Adrenal gland (tissue), 12 donors: ENCODE data around the gene ZNF598. TPM values are rescaled to one million over a fixed set of nuclear protein-coding genes. Genes with fewer than 3 reads are reported as not detected.
A peak's percentile ranks its signal among the peaks of the same experiment; 100 is the strongest.

Experiments
- DNase-seq, 7 donors: peaks; one replicate each; pipeline ENCODE4 v3.0.0-alpha.2; 2019 to 2020
- H3K27ac ChIP-seq, 5 donors: fragments of 200-600 bp; sonication (generic) in 4 of 5; 1 replicate in 3 of 5; 2 replicates in 2 of 5; pipeline versions ENCODE4 v1.5.1 to v1.8.0; 2016 to 2020; ENCODE audit warnings: mild to moderate bottlenecking in 1 of 5
- H3K27me3 ChIP-seq: fragments of 200-600 bp; 2 replicates; pipeline ENCODE4 v1.8.0; 2021
- H3K36me3 ChIP-seq, 2 donors: fragments of 200-600 bp; replicated peaks in 1 of 2; 1 replicate in 1 of 2; 2 replicates in 1 of 2; pipeline versions ENCODE4 v1.5.1 to v1.8.0; 2018 to 2022
- H3K4me1 ChIP-seq, 2 donors: fragments of 200-600 bp; replicated peaks in 1 of 2; 1 replicate in 1 of 2; 2 replicates in 1 of 2; pipeline versions ENCODE4 v1.5.1 to v1.8.0; 2018 to 2021
- H3K4me3 ChIP-seq, 4 donors: fragments of 200-600 bp; sonication (generic) in 3 of 4; one replicate each; pipeline ENCODE4 v1.5.1; 2016 to 2018
- H3K9me3 ChIP-seq, 3 donors: fragments of 200-600 bp; sonication (generic) in 1 of 3; replicated peaks in 1 of 3; 1 replicate in 2 of 3; 2 replicates in 1 of 3; pipeline versions ENCODE4 v1.5.1 to v1.8.0; 2016 to 2021
- CTCF ChIP-seq, 6 experiments: fragments of 450-650 bp in 4 of 6; fragments of 200-600 bp in 2 of 6; sonication (generic) in 1 of 6; IDR thresholded peaks; 1 replicate in 5 of 6; 2 replicates in 1 of 6; pipeline versions ENCODE4 v1.5.1 to v1.8.0; 2016 to 2021; ENCODE audit warnings: antibody characterized with exemption in 6 of 6, mild to moderate bottlenecking in 2 of 6, moderate library complexity in 1 of 6
- POLR2A ChIP-seq, 2 donors: fragments of 450-650 bp; IDR thresholded peaks; one replicate each; pipeline ENCODE4 v1.6.1; 2017; ENCODE audit warnings: antibody characterized with exemption in 2 of 2, mild to moderate bottlenecking in 2 of 2, moderate library complexity in 1 of 2
- WGBS, 4 donors: extraction: QIAGEN DNeasy Blood & Tissue Kit in 2 of 4; methylation state at CpG; one replicate each; pipeline versions ENCODE4 v1.1.5 to v1.1.7; 2013 to 2017; 5-methylcytosine and 5-hydroxymethylcytosine counted together
- intact Hi-C, 2 donors: fragments of 100-400 bp; cut with DNase I; formaldehyde crosslinking; loops; one replicate each; pipeline versions ENCODE4 v1.14.1 to v1.15.0; 2022 to 2023
- polyA plus RNA-seq, 3 donors: library from polyadenylated mRNA; stranded (reverse); fragments of 200-250 nt in 2 of 3; fragments of 350-450 nt in 1 of 3; fragmentation: Illumina TruSeq in 1 of 3; extraction: RNeasy Lipid Tissue Mini Kit (QIAGEN cat#74804) in 1 of 3; gene quantifications; one replicate each; pipeline ENCODE4 v1.2.3, GENCODE V29; 2013 to 2014
- total RNA-seq, 9 donors: library from RNA; depleted of rRNA in 4 of 9; stranded (reverse); fragments of >200 nt in 4 of 9; fragments of 120-200 nt in 1 of 9; fragmentation: NEBNext Ultra II Directional in 1 of 9; extraction: Animal tissue kit (Norgen Biotek cat#: 25700) in 1 of 9; gene quantifications; one replicate each; pipeline versions ENCODE4 v1.1.0 to v1.2.4, GENCODE V29; 2013 to 2023
- donor health status: healthy with polysubstance abuse.
- donor health status: Bipolar disorder and iron deficiency.
- donor health status: DM: yes; HTN: yes; CAD: no.
- donor health status: DM: no; HTN: no; CAD: no.
- donor health status: DM: no; HTN: no; CAD: no.
- donor health status: DM: yes; HTN: yes; CAD: no.

Gene ZNF598
- total and polyA plus RNA-seq, 12 donors, result 4.7 to 51.5 (median 29.0) TPM

- Histone ChIP-seq H3K9me3 (no peaks in the 10 kb centered on the region), H3K27ac (peak overlapping the region in 1 of 5 donors; percentile 79), H3K4me3 (peak overlapping the region in 1 of 4 donors; percentile 84), H3K4me1 (peaks cover 10 to 43% of the 10 kb centered on the region in 2 donors), H3K27me3 (no peaks in the 10 kb centered on the region), H3K36me3 (no peaks in the 10 kb centered on the region)
- peak in 1 of 7 donors; percentile 17 for DNase-seq
- WGBS, 4 donors, result 63 to 100% (median 74%) methylated on average over 1 to 3 of the region's 3 CpGs
- TF ChIP-seq POLR2A (IDR thresholded peaks at IDR 0.05) (no peak), CTCF (IDR thresholded peaks at IDR 0.05) (no peak)
- intact Hi-C loops, result no loop called here
These were observed 18.5 kb upstream of the ZNF598 start for GRCh38 chr16:2028146-2028545.

- H3K27me3 ChIP-seq, result no peaks in the 10 kb centered on the region
- WGBS, 4 donors, result 7 to 72% (median 19%) methylated on average over 5 to 76 of the region's 76 CpGs
- H3K36me3 ChIP-seq, result no peaks in the 10 kb centered on the region
- peaks cover 14 to 40% of the 10 kb centered on the region in 2 donors for H3K4me1 ChIP-seq
- TF ChIP-seq CTCF (IDR thresholded peaks at IDR 0.05), result no peak
- no peak for TF ChIP-seq POLR2A (IDR thresholded peaks at IDR 0.05)
- H3K9me3 ChIP-seq, result no peaks in the 10 kb centered on the region
- H3K27ac ChIP-seq, result peak overlapping the region in 4 of 5 donors; percentile 32 to 79 (median 40)
- peak overlapping the region in 2 of 4 donors; percentile 34 to 84 for H3K4me3 ChIP-seq
- DNase-seq, result peak in 3 of 7 donors; percentile 18 to 32 (median 19)
- intact Hi-C loops, result no loop called here
These were observed 17.7 kb upstream of the ZNF598 start for GRCh38 chr16:2027024-2028010.

DNA sequence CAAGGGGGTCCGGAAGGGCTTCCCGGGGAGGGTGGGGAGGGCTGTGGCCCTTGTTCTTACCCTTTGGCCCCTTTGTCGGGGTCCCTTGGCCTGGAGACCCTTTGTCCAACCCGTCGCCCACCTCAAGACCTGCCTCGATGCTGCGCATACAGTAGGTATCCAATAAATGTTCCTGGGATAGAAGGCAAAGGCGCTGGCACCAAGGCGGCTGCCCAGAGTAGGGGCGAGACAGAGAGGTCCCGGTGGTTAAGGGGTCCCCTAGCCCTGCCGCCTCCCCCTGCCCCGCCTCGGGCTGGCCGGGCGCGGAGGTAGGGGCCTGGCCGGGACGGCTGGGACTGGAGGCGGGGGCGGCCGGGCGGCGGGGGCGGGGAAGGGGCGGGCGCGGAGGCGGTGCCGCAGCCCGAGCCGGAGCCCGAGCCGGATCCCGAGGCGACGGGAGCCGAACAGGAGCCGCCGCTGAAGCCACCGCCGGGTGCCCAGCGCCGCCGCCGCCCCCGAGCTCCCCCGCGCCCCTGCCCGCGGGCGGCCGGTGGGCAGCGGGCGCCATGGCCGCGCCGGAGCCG, 16.9 kb upstream of the ZNF598 start, which contains the start of gene NHERF2:
NHERF2 (plus strand) TSS at position 442 of the 563 bp plus-strand sequence; CDS start at position 546, 104 bp downstream.
- Histone ChIP-seq H3K4me1 (peaks cover 14 to 38% of the 10 kb centered on the region in 2 donors), H3K27me3 (no peaks in the 10 kb centered on the region), H3K36me3 (no peaks in the 10 kb centered on the region), H3K27ac (peak within 1 kb of the TSS in 4 of 5 donors; percentile 32 to 79 (median 48)), H3K9me3 (no peaks in the 10 kb centered on the region), H3K4me3 (peak within 1 kb of the TSS in 2 of 4 donors; percentile 34 to 84)
- DNase-seq, result peak in 3 of 7 donors; percentile 8 to 50 (median 43)
- peak in 1 of 2 donors; percentile 29 for TF ChIP-seq POLR2A (IDR thresholded peaks at IDR 0.05)
- TF ChIP-seq CTCF (IDR thresholded peaks at IDR 0.05), result no peak
- intact Hi-C loops, result no loop called here
- 8 to 47% (median 22%) methylated on average over 1 to 53 of the region's 59 CpGs for WGBS, 4 donors

DNA sequence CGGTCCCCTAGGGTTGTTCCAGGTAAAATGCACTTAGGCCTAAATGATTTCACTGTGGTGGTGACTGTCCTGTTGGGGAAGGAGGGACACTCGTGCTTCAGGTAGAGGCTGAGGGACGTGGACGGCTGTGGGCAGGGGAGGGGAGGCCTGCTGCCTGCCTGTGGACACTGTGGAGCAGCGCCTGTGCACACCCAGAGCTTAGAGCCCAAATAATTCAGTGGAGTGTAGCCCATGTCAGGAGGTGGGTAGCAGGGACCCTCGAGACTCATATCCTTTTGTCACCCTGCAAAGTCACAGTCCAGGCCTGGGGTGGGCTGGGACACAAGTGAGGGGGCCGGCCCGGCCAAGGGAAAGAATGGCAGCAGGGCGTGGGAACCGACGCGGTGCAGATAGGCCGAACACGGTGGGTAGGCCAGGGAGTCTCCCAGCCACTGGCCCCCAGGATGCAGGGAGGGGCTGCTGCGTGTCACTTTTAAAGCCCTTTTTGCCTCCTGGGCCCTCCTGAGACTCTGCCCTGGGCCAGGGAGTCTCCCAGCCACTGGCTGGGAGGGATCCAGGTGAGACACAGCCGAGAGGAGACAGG, 16.3 kb upstream of the ZNF598 start:
- peak overlapping the region in 1 of 4 donors; percentile 84 for H3K4me3 ChIP-seq
- TF ChIP-seq POLR2A (IDR thresholded peaks at IDR 0.05) (no peak), CTCF (IDR thresholded peaks at IDR 0.05) (no peak)
- H3K4me1 ChIP-seq, result peaks cover 14 to 38% of the 10 kb centered on the region in 2 donors
- H3K27me3 ChIP-seq, result no peaks in the 10 kb centered on the region
- DNase-seq, result no peak
- intact Hi-C loops, result no loop called here
- WGBS, 4 donors, result 70 to 85% (median 80%) methylated on average over 15 to 16 of the region's 16 CpGs
- H3K9me3 ChIP-seq, result no peaks in the 10 kb centered on the region
- H3K27ac ChIP-seq, result peak overlapping the region in 2 of 5 donors; percentile 62 to 79
- H3K36me3 ChIP-seq, result no peaks in the 10 kb centered on the region
